Activated T-cell treated with anti-CD3 and anti-CD28 coated beads for 4 hours (primary cell): ENCODE results near the gene CCDC93.
A peak's percentile ranks its signal among the peaks of the same experiment; 100 is the strongest.
"Not testable (repeated sequence)": the region's sequence is repeated elsewhere in the genome, so short reads cannot be mapped to it uniquely, and the experiment has no call there.

Experiments
- DNase-seq: peaks from one replicate; pipeline ENCODE4 v3.0.0-alpha.2; 2020

CCDC93 gene

GRCh38 chr2:118044854-118045253, 31.0 kb upstream of the CCDC93 start:
- no peak for DNase-seq

GRCh38 chr2:118044103-118044716, 30.3 kb upstream of the CCDC93 start:
- DNase-seq: no peak

GRCh38 chr2:118040891-118041290, 27.0 kb upstream of the CCDC93 start:
- no peak for DNase-seq

GRCh38 chr2:118032169-118033013, 18.5 kb upstream of the CCDC93 start:
- peak; percentile 22 for DNase-seq

- DNase-seq: no peak
These were observed 17.7 kb upstream of the CCDC93 start for GRCh38 chr2:118031566-118031965.

- no peak for DNase-seq
These were observed 15.2 kb upstream of the CCDC93 start for GRCh38 chr2:118029025-118029424.

GRCh38 chr2:118021356-118021755, 7.5 kb upstream of the CCDC93 start:
- DNase-seq: no peak

GRCh38 chr2:118019821-118020220, 6.0 kb upstream of the CCDC93 start:
- DNase-seq: no peak

GRCh38 chr2:118016911-118017310, 3.0 kb upstream of the CCDC93 start:
- DNase-seq: no peak

GRCh38 chr2:118015761-118016160, 1.9 kb upstream of the CCDC93 start:
- not testable (repeated sequence) for DNase-seq

- peak; percentile 5 for DNase-seq
These were observed 588 bp upstream of the CCDC93 start for GRCh38 chr2:118014492-118014824.

GRCh38 chr2:118013221-118013723, 598 bp downstream of the CCDC93 start:
- DNase-seq: peak; percentile 6

- DNase-seq: no peak
These were observed 1.1 kb downstream of the CCDC93 start for GRCh38 chr2:118012778-118013177.

- DNase-seq: no peak
These were observed 3.4 kb downstream of the CCDC93 start for GRCh38 chr2:118010473-118010872.

- no peak for DNase-seq
These were observed 7.0 kb downstream of the CCDC93 start for GRCh38 chr2:118006861-118007260.

- no peak for DNase-seq
These were observed 7.5 kb downstream of the CCDC93 start for GRCh38 chr2:118006326-118006725.

GRCh38 chr2:118003396-118003824, 10.5 kb downstream of the CCDC93 start:
- peak; percentile 41 for DNase-seq

GRCh38 chr2:118000041-118000440, 13.8 kb downstream of the CCDC93 start:
- DNase-seq: no peak

GRCh38 chr2:117997872-117998454, 15.9 kb downstream of the CCDC93 start:
- no peak for DNase-seq

GRCh38 chr2:117996525-117996924, 17.3 kb downstream of the CCDC93 start:
- no peak for DNase-seq

- no peak for DNase-seq
These were observed 19.1 kb downstream of the CCDC93 start for GRCh38 chr2:117994729-117995128.

GRCh38 chr2:117989854-117990438, 23.9 kb downstream of the CCDC93 start:
- DNase-seq: no peak

GRCh38 chr2:117987121-117987520, 26.7 kb downstream of the CCDC93 start:
- DNase-seq: no peak

- DNase-seq: no peak
These were observed 28.8 kb downstream of the CCDC93 start for GRCh38 chr2:117985092-117985491.
